HCEC 1CT (cell line): Measurements from ENCODE around the gene MAML1.
"Not testable (repeated sequence)": the region's sequence is repeated elsewhere in the genome, so short reads cannot be mapped to it uniquely, and the experiment has no call there.

Experiments
- DNase-seq: peaks from one replicate; pipeline ENCODE4 v3.0.0-alpha.2; 2017

MAML1 gene, protein sequence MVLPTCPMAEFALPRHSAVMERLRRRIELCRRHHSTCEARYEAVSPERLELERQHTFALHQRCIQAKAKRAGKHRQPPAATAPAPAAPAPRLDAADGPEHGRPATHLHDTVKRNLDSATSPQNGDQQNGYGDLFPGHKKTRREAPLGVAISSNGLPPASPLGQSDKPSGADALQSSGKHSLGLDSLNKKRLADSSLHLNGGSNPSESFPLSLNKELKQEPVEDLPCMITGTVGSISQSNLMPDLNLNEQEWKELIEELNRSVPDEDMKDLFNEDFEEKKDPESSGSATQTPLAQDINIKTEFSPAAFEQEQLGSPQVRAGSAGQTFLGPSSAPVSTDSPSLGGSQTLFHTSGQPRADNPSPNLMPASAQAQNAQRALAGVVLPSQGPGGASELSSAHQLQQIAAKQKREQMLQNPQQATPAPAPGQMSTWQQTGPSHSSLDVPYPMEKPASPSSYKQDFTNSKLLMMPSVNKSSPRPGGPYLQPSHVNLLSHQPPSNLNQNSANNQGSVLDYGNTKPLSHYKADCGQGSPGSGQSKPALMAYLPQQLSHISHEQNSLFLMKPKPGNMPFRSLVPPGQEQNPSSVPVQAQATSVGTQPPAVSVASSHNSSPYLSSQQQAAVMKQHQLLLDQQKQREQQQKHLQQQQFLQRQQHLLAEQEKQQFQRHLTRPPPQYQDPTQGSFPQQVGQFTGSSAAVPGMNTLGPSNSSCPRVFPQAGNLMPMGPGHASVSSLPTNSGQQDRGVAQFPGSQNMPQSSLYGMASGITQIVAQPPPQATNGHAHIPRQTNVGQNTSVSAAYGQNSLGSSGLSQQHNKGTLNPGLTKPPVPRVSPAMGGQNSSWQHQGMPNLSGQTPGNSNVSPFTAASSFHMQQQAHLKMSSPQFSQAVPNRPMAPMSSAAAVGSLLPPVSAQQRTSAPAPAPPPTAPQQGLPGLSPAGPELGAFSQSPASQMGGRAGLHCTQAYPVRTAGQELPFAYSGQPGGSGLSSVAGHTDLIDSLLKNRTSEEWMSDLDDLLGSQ

DNA sequence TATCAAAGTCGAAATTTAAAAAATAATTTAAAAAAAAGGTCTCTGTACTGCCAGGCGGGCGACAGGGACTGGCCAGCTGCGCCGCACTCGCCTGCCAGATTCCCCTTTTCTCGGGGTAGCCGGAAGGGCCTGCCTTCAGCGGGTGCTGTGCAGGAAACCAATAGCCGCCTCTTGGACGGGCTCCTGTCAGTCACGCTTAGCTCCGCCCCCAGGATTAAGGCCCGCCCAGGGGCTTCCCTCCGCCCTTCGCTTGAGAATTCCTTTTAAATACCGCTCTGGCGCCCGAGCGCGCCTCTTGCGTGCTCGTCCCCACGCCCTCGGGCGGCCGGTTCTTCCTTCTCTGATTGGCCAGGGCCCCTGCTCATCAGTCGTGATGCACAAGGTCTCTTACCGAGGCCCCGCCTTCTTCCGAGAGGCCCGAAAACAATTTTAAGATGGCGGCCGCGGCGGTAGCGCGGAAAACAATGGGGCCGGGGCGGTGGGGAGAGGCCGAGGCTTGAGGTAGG lies at the start of gene MAML1:
Gene MAML1, plus strand, starts transcription at position 411 of the 506 bp plus-strand sequence. CDS start 291 bp downstream, outside the sequence.
- DNase-seq, result peak; percentile 100

DNA sequence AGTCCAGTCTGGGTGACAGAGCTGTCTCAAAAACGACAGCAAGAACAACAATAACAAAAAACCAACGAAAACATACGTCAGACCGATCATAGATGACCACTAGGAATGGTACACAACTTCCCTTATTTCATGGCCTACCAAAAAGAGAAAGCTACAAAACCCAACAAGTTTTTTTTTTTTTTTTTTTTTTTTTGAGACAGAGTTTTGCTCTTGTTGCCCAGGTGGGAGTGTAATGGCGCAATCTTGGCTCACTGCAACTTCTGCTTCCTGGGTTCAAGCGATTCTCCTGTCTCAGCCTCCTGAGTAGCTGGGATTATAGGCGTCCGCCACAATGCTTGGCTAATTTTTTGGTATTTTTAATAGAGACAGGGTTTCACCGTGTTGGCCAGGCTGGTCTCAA lies 43.4 kb upstream of the MAML1 start:
- not testable (repeated sequence) for DNase-seq

DNA sequence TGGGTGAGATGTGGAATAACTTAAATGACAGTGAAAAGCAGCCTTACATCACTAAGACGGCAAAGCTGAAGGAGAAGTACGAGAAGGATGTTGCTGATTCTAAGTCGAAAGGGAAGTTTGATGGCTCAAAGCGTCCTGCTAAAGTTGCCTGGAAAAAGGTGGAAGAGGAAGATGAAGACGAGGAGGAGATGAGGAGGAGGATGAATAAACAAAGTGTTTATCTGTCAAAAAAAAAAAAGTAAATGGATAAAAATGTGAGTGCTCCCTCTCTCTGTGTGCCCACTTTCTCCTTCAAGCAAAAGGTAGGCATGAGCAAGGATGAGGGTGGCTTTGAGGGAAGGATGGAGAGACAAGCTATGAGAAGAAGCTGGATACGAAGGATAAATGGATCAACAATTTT lies 38.1 kb upstream of the MAML1 start:
- DNase-seq, result no peak

DNA sequence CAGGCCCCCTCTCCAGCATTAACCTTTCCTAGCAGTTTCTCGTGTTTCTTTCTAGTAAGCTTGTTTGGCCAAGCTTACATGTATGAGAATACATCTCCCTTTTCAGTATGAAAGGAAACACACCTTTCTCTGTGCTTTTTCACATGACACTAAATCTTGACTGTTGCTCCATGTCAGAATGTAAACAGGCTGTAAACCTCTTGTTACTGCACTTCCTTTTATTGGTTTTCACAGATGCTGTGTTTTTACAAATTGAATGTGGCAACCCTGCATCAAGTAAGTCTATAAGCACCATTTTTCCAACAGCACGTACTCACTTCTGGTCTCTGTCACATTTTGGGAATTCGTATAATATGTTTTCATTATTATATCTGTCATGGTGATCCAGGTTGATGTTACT lies 36.0 kb upstream of the MAML1 start:
- no peak for DNase-seq

DNA sequence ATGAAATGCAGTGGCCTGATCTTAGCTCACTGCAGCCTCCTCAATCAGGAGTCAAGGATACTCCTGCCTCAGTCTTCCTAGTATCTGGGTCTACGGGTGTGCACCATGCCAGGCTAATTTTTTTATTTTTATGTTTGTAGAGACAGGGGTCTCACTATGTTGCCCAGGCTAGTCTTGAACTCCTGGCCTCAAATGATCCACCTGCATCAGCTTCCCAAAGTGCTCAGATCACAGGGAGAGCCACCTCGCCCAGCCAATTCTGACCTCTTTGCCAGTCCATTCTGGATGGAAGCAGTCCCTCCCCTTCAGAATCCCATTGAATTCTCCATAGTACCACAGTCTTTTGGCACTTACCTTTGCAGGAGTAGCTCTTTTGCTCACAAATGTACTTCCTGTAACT lies 35.5 kb upstream of the MAML1 start:
- no peak for DNase-seq

DNA sequence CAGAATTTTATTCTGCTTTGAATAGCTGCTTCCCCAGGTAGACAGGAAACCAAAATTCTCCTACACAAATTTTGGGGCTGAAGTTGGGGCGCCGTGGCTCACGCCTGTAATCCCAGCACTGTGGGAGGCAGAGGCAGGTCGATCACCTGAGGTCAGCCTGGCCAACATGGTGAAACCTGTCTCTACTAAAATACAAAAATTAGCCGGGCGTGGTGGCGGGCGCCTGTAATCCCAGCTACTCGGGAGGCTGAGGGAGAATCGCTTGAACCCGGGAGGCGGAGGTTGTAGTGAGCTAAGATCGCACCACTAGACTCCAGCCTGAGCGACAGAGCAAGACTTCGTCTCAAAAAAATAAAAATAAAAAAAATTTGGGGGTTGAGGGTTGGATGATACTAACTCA lies 35.1 kb upstream of the MAML1 start:
- DNase-seq, result not testable (repeated sequence)

DNA sequence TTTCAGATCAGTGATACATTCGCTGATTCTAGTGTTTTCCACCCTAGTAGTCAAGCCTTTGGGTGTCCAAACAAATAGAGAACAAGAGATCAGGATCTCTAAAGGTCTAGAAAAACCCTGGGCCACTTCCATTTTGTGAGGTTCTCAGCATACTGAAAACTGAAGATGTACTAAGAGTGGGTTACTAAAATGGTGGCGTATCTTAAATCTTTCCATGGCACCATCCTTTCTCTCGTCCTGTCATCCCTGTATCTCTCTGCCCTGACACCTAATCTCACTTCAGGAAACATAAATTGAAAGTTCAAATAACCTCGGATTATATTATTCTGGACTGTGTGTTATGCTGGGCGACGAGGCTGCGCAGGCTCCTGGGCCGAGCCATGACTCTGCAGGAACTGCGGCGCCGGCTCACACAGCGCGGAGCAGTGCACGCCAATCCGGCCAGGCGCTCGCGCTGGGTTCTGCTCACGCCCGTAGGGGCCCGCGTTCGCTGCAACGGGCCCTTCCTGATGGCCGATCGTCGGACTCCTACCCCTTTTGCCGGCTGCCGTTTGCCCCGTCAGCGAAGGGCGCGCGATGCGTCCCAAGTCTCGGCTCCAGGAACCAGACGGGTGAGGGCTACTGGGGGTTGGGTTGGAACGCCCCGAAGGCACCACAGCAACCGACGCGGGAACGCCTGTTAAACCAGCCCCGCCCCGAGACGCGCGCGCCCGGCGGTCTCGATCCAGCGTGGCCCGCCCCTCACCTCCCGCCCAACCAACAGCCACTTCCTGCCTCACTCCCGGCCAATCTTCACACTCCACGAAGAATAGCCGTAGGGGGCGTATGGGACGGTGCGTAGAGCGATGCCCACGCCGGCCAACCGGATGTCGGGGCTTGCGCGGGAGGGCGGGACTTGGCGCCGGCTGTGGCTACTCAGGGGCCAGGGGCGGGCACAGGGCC lies 34.4 kb upstream of the MAML1 start:
- DNase-seq, result peak; percentile 99

DNA sequence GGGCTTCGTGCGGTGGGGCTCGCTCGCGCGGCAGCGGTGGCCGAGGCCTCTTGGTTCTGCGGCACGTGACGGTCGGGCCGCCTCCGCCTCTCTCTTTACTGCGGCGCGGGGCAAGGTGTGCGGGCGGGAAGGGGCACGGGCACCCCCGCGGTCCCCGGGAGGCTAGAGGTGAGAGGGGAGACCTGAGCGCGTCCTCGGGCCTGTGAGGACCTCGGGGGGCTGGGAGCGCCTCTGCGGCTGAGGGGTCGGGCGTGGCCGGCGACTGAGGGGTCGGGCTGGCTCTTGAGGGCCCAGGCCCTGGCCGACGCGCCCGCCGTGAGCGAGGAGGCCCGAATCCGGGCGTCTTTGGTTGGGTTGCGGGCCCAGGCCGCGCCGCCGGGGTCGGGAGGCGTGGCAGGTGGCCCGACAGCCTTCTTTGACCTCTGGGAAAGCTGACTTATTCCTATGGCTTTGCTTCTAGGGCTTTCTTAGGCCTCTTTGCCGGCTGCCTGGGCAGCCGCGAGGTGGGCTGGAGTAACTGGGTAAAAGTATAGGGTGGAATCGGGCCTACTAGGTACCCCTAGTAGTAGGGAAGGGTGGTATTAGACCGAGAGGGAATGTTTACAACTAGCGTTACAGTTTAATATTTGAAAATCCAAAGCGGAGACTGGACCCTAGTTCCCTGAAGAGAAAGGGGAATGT lies 33.5 kb upstream of the MAML1 start, which contains the start of gene CANX:
Gene CANX, plus strand, starts transcription at position 33 of the 681 bp plus-strand sequence. CDS start 6,715 bp downstream, outside the sequence.
- DNase-seq, result peak; percentile 9

DNA sequence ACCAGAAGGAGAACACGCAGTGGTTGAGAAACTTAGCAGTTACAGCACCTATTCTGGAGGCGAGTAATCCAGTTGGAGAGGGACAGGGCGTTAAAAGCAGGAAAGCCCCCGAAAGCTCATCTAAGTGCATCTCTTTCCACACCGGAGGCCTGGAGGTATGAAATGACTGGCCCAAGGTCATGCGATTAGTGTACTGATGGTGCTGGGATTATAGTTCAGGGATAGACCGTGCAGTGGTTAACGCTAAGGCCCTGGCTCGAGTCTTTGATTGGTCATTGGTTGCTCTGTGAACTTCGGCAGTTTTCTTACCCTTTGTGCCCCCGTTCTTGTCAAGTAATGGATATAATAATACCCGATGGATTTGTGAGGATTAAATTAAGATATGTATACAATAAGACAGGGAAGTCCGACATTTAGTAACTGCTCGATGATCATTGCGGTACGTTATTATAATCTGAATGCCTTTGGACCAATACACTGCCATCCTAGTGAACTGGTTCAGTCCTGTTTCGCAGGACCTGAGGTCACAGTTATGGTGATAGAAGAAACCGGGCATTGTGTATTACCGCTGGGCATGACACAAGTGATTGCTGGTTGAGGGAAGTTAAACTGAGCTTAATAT lies 32.9 kb upstream of the MAML1 start:
- peak; percentile 10 for DNase-seq

DNA sequence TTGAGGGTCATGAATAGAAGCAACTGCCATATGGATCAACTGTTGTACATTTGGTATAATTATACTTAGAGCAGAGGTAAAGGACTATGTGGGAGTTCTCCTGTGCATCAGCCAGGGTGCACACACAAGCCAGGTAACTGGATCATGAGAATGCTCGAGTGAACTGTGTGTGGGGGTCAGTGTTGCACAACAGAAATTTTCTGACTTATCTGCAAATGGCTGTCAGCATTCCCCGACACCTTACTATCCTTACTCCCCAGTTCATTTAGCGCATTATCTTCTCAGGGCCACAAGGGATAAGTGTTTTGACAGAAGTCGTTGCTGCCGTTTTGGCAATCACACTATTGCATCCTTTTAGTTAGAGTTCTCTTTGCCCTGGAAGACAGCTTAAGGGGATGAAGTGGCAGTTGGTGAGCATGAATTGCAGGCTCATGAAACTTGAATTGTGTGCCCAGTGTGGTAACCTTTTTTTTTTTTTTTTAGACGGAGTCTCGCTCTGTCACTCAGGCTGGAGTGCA lies 32.2 kb upstream of the MAML1 start:
- DNase-seq, result no peak

DNA sequence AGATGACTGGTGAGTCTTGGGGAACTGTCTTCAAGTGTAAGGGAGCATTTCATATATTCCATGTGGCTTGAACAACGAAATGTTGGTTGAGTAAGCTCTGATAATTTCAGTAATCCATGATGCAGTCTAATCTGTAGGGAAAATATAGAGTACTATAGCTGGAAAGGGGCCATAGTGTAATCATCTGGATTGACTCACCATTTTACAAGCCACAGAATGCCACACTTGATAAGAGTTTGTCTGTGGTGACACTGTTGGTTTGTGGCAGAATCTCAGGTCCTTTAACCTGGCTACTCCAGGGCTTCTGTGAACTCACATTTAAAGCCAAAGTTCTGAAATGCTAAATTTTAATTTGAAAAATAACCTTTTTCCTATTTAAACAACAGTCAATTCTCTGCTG lies 16.3 kb upstream of the MAML1 start:
- DNase-seq, result no peak

DNA sequence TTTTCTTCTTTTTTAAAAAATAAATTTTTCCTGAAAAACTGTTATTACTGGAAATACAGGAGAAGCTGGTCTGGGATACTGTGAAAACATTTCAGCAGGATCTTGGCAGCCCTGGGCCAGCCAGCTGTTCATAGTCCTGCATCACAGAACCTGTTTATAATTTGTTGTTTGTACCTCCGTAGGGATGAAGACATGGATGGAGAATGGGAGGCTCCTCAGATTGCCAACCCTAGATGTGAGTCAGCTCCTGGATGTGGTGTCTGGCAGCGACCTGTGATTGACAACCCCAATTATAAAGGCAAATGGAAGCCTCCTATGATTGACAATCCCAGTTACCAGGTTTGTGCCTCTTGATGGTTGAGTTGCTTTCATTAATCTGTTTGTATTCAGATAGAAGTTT lies 12.4 kb upstream of the MAML1 start:
- DNase-seq, result no peak

DNA sequence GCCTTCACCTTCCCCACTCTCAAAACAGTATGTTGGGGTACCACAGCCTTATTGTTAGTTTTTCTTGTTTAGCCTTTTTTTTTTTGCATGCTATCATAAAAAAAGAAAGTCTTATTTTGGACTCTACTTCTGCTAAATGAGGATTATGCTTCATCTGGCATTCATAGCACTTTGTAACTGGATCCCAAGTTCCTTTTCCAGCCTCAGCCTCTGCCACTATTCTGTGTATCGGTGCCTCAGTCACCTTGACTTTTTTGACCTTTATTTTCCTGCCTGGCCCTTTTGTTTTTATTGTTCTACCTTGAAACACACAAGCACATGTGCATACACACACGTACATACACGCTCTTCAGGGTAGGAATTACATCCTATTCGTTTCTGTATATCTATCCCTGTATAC lies 8.5 kb upstream of the MAML1 start:
- no peak for DNase-seq

DNA sequence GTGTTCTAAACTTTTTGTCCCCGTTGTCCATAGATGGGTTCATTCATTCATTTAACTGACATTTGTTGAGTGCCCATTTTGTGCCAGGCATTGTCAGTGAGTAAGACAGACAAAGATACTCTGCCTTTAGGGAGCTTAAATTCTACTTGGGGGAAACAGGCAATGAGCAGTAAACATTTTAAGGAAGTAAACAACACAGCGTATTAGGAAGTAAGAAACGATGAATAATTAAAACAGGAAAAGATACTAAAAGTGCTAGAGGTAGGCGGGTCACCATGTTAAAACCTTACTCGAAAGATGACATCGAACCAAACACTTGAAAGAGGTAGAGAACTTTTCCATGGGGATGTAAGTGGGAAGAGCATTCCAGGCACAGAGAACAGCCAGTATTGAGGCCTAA lies 5.5 kb upstream of the MAML1 start:
- no peak for DNase-seq

DNA sequence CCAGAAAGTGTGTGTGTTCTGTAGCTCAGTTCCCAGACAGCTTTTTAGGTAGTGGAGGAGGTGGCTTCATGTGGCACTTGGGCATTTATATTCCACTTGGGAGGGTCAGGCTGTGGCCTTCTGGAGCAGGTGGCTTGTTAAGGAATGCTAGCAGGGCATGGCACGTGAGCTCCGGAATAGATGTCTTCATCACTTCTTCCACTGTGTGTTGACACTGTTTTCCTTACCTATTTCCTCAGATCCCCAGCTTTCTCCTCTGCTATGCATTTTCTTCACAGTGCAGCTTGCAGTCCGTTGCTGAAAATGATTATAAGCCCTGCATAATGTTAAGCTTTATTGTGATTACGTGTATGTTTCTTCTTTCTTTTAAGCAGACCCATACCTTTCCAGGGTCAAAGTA lies 3.3 kb upstream of the MAML1 start:
- no peak for DNase-seq

DNA sequence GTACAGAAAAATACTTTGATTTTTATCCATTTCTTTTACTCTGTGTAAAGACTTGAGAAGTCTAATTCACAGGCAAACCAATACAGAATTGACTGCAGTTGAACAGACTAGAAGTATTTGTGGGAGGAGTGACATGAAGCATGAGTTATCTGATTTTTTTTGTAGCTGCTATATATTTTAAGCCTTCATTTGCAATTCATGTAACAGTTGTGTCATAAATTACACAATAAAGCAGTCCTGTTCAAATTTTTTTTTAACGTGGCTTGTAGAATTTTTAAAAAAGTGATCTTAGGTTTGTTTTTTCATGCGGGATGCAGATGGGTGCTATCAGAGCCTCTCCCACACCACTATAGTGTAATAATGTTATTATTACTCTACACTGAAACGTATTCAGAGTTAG lies 2.9 kb upstream of the MAML1 start:
- no peak for DNase-seq

DNA sequence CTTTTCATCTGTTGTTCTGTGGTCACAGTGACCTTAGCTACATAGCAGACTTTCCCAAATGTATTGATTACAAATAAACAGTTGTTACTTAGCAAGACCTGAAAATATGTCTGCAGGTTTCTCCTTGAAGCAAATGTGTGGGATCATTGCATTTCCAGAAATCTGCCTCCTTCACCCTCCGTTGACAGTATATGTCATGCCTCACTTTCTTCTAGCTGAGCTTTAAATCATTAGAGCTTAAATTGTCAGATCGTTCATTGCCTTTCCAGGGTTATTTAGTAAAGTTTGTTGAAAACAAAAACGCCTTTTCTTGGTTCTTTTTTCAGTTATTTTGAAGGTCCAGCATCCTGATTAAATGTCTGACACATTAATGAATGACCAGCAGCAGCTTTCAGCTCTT lies 2.3 kb upstream of the MAML1 start:
- DNase-seq, result no peak

DNA sequence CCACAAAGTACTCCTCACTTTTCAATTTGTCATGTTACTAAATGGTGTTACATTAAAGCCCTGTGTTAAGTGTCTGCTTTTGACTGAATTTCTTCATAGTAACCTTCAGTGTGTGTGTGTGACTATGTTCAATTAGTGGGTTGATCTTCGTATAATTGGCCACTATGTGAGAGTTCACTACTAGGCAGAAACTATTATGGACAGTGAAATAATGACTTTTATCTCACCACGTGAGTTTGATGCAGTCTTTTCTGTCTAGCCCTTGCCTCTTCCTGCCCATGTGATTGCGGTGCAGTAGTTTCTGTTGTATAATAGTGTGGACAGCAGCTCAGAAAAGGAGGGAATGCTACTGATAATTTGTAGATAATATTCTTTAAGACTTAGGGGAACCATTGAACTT lies 1.8 kb upstream of the MAML1 start:
- DNase-seq, result no peak

DNA sequence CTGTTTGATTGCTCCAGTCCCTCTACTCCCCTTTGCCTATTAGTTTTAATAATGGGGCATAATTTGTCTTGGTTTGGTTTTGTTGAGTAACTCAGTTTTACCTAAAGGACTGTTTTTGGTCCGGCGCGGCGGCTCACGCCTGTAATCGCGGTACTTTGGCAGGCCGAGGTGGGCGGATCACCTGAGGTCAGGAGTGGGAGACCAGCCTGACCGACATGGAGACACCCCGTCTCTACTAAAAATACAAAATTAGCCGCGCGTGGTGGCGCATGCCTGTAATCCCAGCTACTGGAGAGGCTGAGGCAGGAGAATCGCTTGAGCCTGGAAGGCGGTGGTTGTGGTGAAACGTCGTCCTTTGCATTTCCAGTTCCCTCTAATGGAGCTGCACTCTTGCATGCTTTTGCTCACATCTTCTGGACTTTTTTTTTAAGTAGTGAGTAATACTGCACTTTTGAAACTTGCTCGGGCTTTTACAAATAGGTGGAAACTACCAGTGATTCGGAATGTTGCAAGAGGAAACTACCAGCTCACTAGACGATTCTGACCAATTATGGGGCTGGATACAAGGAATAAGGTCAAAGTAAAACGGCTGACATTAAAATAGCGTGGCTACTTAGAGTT lies 721 bp upstream of the MAML1 start:
- DNase-seq, result peak; percentile 86
